Memory B cell (primary cell): ENCODE results near the gene C10orf67.
A peak's percentile ranks its signal among the peaks of the same experiment; 100 is the strongest.
"Not testable (repeated sequence)": the region's sequence is repeated elsewhere in the genome, so short reads cannot be mapped to it uniquely, and the experiment has no call there.

Experiments
- ATAC-seq: fragments of 150-1000 bp; cut with Tn5 transposase; 2 replicates; pipeline ENCODE4 v1.10.0; 2021; ENCODE audit warnings: low read depth, mild to moderate bottlenecking, moderate library complexity
- DNase-seq, 2 donors: peaks; one replicate each; pipeline ENCODE4 v3.0.0; 2022; ENCODE audit warnings: low spot score in 2 of 2
- H3K27ac Mint-ChIP-seq: one replicate; pipeline ENCODE4 v1.8.0; 2022; ENCODE audit warnings: mild to moderate bottlenecking, moderate library complexity, mixed read lengths
- H3K27me3 Mint-ChIP-seq: one replicate; pipeline ENCODE4 v1.8.0; 2022; ENCODE audit warnings: mixed read lengths
- H3K36me3 Mint-ChIP-seq: one replicate; pipeline ENCODE4 v1.8.0; 2022; ENCODE audit warnings: mild to moderate bottlenecking, mixed read lengths
- H3K4me1 Mint-ChIP-seq: one replicate; pipeline ENCODE4 v1.8.0; 2022; ENCODE audit warnings: mixed read lengths
- H3K4me3 Mint-ChIP-seq: one replicate; pipeline ENCODE4 v1.8.0; 2022; ENCODE audit warnings: mild to moderate bottlenecking, moderate library complexity, mixed read lengths
- H3K9me3 Mint-ChIP-seq: one replicate; pipeline ENCODE4 v1.8.0; 2022; ENCODE audit warnings: mixed read lengths

Gene C10orf67

GRCh38 chr10:23350706-23351105 lies 6.1 kb upstream of the C10orf67 start:
- H3K27me3 Mint-ChIP-seq = peaks cover 14% of the 10 kb centered on the region
- not testable (repeated sequence) for H3K4me1 Mint-ChIP-seq

GRCh38 chr10:23345861-23346260 lies 1.3 kb upstream of the C10orf67 start:
- Mint-ChIP-seq H3K36me3 (no peaks in the 10 kb centered on the region), H3K4me1 (peaks cover 12% of the 10 kb centered on the region)

More at GRCh38 chr10:23350706-23351105, 6.1 kb upstream of the C10orf67 start:
- not testable (repeated sequence) for H3K36me3 Mint-ChIP-seq, DNase-seq, H3K27ac Mint-ChIP-seq, H3K9me3 Mint-ChIP-seq, H3K4me3 Mint-ChIP-seq, ATAC-seq

DNA sequence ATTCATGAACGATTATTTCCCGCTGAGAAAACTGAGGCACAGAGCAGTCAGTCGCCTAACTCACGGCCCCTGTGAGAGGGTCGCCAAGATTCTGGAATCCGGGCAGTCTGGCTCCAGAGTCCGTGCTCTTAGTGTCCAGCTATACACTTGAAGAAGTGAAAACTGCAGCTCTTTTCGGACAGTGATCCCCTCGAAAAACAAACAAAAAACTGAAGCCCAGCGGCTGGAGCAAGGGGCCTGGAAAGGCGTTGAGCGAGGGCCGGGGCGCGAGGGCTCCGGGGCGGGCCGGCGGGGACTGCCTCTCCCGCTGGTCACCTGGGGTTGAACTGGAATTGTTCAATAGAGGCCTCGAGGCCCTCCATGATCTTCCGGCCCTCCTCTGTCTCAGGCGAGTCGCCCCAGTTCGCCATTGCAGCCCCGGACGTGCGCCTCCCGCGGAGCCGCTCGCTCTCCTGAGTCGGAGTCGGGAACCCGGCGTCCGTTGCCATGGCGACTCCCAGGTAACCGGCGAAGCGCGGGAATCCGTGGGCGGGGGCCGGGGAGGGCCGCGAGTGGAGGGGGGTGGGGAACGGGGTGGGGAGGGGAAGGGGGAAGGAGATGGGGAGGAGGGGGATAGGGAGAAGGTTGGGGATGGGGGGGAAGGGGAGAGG lies 881 bp downstream of the C10orf67 start:
- peaks cover 2% of the 10 kb centered on the region for H3K9me3 Mint-ChIP-seq
- peak overlapping the region; percentile 86 for H3K4me3 Mint-ChIP-seq
- peaks cover 12% of the 10 kb centered on the region for H3K4me1 Mint-ChIP-seq
- peaks cover 19% of the 10 kb centered on the region for H3K27me3 Mint-ChIP-seq
- DNase-seq = no peak
- no peaks in the 10 kb centered on the region for H3K36me3 Mint-ChIP-seq
- ATAC-seq = peak; percentile 22
- H3K27ac Mint-ChIP-seq = no peak overlapping the region

More at GRCh38 chr10:23345861-23346260, 1.3 kb upstream of the C10orf67 start:
- Mint-ChIP-seq H3K9me3 (peaks cover 4% of the 10 kb centered on the region), H3K27me3 (peaks cover 19% of the 10 kb centered on the region), H3K27ac (no peak overlapping the region), H3K4me3 (no peak overlapping the region)
- DNase-seq = no peak
- ATAC-seq = no peak

- no peak for ATAC-seq
- DNase-seq = no peak
- Mint-ChIP-seq H3K27me3 (peaks cover 17% of the 10 kb centered on the region), H3K36me3 (no peaks in the 10 kb centered on the region), H3K9me3 (peaks cover 2% of the 10 kb centered on the region), H3K4me3 (no peak overlapping the region), H3K27ac (no peak overlapping the region), H3K4me1 (peaks cover 12% of the 10 kb centered on the region)
These were observed 2.2 kb downstream of the C10orf67 start for GRCh38 chr10:23342213-23342884.

DNA sequence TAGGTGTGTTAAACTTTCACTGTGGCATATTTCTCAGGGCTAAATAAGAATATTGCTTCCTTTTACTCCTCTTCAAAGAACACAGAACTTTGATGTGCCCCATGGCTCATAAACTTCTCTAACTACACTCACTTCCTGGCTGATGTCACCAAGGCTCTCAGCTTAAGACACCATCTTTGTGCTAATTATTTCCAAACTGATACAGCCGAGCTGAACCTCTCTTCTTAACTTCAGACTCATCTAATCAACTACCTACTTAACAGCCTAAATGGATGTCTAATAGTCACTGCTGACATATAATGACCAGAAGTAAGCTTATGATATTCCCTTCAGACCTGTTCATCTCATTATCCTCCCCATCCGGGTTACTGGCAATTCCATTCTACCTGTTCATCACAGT lies 3.6 kb downstream of the C10orf67 start:
- DNase-seq (no peak), ATAC-seq (peak; percentile 44)
- H3K27me3 Mint-ChIP-seq = peaks cover 17% of the 10 kb centered on the region
- peaks cover 12% of the 10 kb centered on the region for H3K4me1 Mint-ChIP-seq
- H3K36me3 Mint-ChIP-seq = no peaks in the 10 kb centered on the region
- no peak overlapping the region for H3K27ac Mint-ChIP-seq
- no peak overlapping the region for H3K4me3 Mint-ChIP-seq
- H3K9me3 Mint-ChIP-seq = peaks cover 2% of the 10 kb centered on the region

- peaks cover 12% of the 10 kb centered on the region for H3K4me1 Mint-ChIP-seq
These were observed 4.2 kb downstream of the C10orf67 start for GRCh38 chr10:23340354-23340753.

DNA sequence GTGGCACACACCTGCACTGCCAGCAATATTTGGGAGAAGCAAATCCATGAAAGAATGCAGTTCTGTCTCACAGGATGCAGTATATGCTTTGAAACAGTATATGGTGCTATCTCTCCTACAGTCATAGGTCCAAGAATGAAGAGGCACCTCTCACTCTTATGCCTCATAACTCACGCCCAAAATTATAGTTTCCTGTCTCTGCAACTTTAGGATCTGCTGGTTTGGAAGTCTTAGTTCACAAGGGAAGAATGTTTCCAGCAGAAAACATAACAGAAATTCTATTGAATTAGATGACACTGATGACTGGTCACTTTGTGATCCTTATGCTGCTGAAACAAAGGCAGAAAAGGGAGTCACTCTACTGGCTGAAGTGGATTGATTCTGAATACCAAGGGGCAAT lies 5.7 kb downstream of the C10orf67 start:
- ATAC-seq = no peak
- H3K27ac Mint-ChIP-seq = no peak overlapping the region
- peaks cover 2% of the 10 kb centered on the region for H3K9me3 Mint-ChIP-seq
- DNase-seq = no peak
- H3K27me3 Mint-ChIP-seq = peaks cover 11% of the 10 kb centered on the region
- H3K4me3 Mint-ChIP-seq = no peak overlapping the region
- peaks cover 8% of the 10 kb centered on the region for H3K4me1 Mint-ChIP-seq
- H3K36me3 Mint-ChIP-seq = no peaks in the 10 kb centered on the region

More at GRCh38 chr10:23340354-23340753, 4.2 kb downstream of the C10orf67 start:
- Mint-ChIP-seq H3K9me3 (peaks cover 2% of the 10 kb centered on the region), H3K36me3 (no peaks in the 10 kb centered on the region), H3K27ac (no peak overlapping the region), H3K4me3 (no peak overlapping the region), H3K27me3 (peaks cover 14% of the 10 kb centered on the region)
- DNase-seq (no peak), ATAC-seq (no peak)

DNA sequence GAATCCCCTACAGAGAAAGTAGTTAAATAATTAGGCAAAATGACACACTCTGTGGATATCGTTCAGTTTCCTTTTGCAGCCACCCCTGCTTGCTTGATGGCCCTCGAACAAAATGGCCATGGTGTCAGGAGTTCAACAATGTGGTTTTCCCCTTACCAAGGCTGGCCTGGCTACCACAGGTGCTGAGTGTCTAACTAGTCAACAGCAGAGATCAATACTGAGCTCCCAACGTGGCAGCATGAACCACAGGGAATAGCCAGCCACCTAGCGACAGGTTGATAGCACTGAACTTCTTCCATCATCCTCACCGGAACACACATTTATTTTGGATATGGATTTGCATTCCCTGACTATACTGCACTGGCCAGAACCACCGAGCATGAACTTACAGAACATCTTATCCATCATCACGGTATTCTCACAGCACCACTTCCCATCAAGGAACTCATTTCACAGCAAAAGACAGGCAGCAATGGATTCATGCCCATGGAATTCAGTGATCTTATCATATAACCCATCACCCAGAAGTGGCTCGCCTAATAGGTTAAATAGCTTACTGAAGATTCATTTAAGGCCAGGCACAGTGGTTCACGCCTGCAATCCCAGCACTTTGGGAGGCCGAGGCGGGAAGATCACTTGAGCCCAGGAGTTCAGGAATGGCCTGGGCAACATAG lies 6.3 kb downstream of the C10orf67 start:
- Mint-ChIP-seq H3K4me1 (peaks cover 8% of the 10 kb centered on the region), H3K9me3 (peaks cover 2% of the 10 kb centered on the region), H3K27ac (no peak overlapping the region), H3K36me3 (no peaks in the 10 kb centered on the region), H3K4me3 (no peak overlapping the region), H3K27me3 (peaks cover 11% of the 10 kb centered on the region)
- DNase-seq (no peak), ATAC-seq (no peak)

DNA sequence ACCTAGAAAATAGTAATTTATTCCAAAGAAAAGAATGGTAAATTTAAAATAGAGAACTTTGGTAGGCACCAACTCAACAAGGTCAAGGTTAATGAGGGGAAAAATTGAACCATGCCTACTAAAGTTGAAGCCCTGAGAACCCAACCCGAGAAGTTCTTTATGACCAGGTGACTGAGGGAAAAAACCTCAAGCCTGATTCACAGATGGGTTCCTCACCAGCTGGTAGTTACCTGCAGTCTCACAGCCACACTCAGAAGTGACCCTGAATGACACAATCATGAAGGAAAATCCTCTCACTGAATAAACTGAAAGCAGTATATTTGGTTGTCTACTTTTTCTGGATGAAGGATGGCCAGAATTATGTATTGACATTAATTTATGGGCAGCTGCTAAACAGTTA lies 7.0 kb downstream of the C10orf67 start:
- H3K27ac Mint-ChIP-seq = no peak overlapping the region
- no peak for ATAC-seq
- no peak overlapping the region for H3K4me3 Mint-ChIP-seq
- peaks cover 8% of the 10 kb centered on the region for H3K27me3 Mint-ChIP-seq
- H3K4me1 Mint-ChIP-seq = peaks cover 8% of the 10 kb centered on the region
- no peaks in the 10 kb centered on the region for H3K36me3 Mint-ChIP-seq
- DNase-seq = no peak
- peaks cover 2% of the 10 kb centered on the region for H3K9me3 Mint-ChIP-seq

DNA sequence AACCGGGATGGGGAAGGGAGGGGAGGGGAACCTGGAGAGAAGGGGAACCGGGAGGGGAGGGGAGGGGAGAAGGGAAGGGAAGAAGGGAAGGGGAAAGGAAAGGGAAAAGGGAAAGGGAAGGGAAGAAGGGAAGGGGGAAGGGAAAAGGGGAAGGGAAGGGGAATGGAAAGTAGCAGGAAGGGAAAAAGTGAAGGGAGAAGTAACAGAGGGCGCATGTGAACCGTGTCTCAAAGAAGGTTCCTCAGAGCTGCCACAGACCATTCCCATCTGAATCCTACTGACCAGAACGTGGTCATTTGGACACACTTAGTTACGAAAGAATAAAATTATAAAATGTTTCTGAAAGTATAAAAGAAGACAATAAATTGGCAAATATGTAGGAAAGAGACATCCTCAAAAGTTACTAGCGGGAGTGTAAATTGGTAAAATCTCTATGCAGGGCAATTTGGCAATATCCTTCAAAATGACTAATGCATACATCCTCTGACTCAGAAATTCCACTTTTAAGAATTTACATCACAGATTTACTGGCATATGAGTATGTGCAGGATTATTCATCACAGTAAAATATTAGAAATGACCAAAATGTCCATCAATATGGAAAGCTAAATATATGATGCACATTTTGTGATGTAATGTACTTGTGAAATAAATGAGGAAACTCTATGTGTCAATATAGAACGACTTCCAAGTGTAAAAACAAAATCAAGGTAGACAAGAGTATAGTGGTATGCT lies 12.9 kb downstream of the C10orf67 start:
- H3K27ac Mint-ChIP-seq = no peak overlapping the region
- peaks cover 3% of the 10 kb centered on the region for H3K27me3 Mint-ChIP-seq
- ATAC-seq (peak; percentile 6), DNase-seq (no peak)
- H3K4me1 Mint-ChIP-seq = peaks cover 3% of the 10 kb centered on the region
- H3K9me3 Mint-ChIP-seq = peaks cover 1% of the 10 kb centered on the region
- peaks cover 2% of the 10 kb centered on the region for H3K36me3 Mint-ChIP-seq
- no peak overlapping the region for H3K4me3 Mint-ChIP-seq

DNA sequence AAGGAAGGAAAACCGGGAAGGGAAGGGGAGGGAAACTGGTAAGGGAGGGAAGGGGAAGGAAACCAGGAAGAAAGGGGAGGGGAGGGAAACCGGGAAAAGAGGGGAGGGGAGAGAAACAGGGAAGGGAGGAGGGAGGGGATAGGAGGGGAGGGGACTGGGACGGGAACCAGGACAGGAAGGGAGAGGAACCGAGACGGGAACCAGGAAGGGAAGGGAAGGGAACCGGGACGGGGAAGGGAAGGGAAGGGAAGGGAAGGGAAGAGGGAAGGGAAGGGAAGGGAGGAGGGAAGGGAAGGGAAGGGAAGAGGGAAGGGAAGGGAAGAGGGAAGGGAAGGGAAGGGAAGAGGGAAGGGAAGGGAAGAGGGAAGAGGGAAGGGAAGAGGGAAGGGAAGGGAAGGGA lies 13.6 kb downstream of the C10orf67 start:
- ATAC-seq = no peak
- Mint-ChIP-seq H3K4me1 (peaks cover 3% of the 10 kb centered on the region), H3K9me3 (peaks cover 1% of the 10 kb centered on the region), H3K4me3 (no peak overlapping the region), H3K27me3 (peaks cover 3% of the 10 kb centered on the region), H3K36me3 (peaks cover 2% of the 10 kb centered on the region), H3K27ac (peak overlapping the region; percentile 64)
- DNase-seq = no peak

DNA sequence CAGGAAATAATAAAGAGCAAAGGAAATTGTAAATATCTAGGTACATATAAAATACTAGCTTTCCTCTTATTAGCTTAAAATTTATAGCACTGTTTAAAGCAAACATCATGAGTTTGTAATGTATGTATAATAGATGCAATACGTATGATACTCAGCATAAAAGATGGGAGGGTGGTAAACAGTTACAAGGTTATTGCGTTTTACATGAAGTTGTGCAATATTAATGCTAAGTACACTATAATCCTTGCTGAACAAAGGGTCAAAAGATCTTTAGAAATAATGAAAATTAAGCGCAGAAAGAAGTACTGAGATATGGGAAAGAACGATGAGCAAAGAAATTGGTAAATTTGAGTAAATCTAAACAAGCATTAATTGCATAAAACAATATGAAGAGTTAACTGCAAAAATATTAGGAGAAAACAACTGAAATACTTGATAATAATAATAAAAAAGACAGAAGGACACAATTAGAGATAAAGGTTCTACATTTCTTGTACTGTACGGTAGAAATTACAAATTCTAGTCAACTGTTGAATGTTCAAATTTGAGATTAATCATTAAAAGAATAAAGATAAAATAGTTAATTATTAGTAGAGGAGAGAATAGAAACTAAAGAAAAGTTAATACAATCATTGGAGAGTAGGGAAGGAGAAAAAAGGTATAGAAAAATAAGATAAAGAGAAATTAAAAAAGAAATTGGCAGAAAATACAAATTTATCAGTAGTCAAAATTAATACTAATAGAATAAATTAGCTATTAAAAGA lies 17.9 kb downstream of the C10orf67 start:
- Mint-ChIP-seq H3K4me3 (no peak overlapping the region), H3K27ac (no peak overlapping the region), H3K4me1 (peaks cover 3% of the 10 kb centered on the region), H3K9me3 (peaks cover 1% of the 10 kb centered on the region), H3K36me3 (peaks cover 2% of the 10 kb centered on the region), H3K27me3 (peaks cover 16% of the 10 kb centered on the region)
- DNase-seq = no peak
- no peak for ATAC-seq

DNA sequence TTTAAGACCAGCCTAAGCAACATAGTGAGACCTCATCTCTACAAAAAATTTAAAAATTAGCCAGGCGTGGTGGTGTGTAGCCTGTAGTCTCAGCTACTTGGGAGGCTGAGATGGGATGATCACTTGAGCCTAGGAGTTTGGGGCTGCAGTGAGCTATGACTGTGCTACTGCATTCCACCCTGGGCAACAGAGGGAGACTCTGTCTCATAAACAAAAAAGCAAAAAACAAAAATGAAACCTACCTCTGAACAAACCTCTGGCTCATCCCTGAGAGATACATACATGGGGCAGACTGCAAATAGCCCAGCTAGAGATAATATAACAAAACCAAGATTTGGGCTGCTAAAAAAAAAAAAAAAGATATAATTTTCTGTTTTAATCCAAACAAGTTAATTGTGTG lies 19.5 kb downstream of the C10orf67 start:
- DNase-seq = no peak
- no peak for ATAC-seq
- Mint-ChIP-seq H3K9me3 (no peaks in the 10 kb centered on the region), H3K27ac (no peak overlapping the region), H3K36me3 (no peaks in the 10 kb centered on the region), H3K27me3 (peaks cover 15% of the 10 kb centered on the region), H3K4me1 (no peaks in the 10 kb centered on the region), H3K4me3 (no peak overlapping the region)
